Fibroblast of the aortic adventitia (primary cell): Measurements from ENCODE around the gene CAND1. TPM values are rescaled to one million over a fixed set of nuclear protein-coding genes. Genes with fewer than 3 reads are reported as not detected.

ENCODE experiments used
- DNase-seq: peaks from one replicate; pipeline ENCODE4 v3.0.0-alpha.2; 2010; ENCODE audit warnings: low read depth
- H3K4me3 ChIP-seq: 2 replicates; pipeline ENCODE4 v1.5.1; 2011; ENCODE audit warnings: low read depth, mild to moderate bottlenecking, control low read depth, low read length, moderate library complexity
- CTCF ChIP-seq: IDR thresholded peaks from 2 replicates; pipeline ENCODE4 v1.5.1; 2011; ENCODE audit warnings: mild to moderate bottlenecking, low read length, control low read depth, inconsistent platforms; ENCODE audit not compliant: insufficient read depth
- total RNA-seq: library from RNA; depleted of rRNA; stranded (reverse); fragments of >200 nt; gene quantifications from 2 replicates; pipeline ENCODE4 v1.2.3, GENCODE V29; 2012; ENCODE audit warnings: low replicate concordance

Gene CAND1
- total RNA-seq, 1 donor, result 119 TPM

DNA sequence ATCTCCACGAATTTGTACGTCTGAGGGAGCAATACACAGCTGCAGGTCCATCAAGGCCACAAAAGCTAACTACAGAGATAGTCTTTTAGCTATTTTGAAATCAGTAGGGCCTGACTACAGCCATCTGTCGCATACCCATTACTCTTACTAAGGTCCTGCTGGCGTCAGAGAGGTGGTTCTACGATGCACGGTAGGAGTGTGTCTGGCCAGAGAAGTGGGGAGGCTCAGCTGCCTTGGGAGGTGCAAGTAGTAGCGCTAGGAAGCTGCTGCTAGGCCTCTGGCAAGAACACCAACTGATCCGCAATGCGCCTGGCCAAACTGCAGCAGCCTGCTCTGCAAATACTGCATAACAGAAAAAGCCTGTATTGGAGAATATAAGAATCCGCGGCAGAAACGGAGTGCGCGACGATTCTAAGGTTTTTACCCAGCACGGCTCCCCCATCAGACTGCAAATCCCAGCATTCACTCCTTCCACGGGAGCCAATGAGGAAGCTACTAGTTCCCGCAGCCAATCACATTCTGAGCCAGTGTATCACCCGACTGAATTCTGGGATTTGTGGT lies 743 bp upstream of the CAND1 start:
- peak; percentile 100 for DNase-seq
- no peak for TF ChIP-seq CTCF
- H3K4me3 ChIP-seq, result peak overlapping the region; percentile 73

- peak overlapping the region; percentile 89 for H3K4me3 ChIP-seq
- DNase-seq, result peak; percentile 22
- TF ChIP-seq CTCF, result peak; percentile 3
Observed at GRCh38 chr12:67269633-67270573, 745 bp downstream of the CAND1 start.

DNA sequence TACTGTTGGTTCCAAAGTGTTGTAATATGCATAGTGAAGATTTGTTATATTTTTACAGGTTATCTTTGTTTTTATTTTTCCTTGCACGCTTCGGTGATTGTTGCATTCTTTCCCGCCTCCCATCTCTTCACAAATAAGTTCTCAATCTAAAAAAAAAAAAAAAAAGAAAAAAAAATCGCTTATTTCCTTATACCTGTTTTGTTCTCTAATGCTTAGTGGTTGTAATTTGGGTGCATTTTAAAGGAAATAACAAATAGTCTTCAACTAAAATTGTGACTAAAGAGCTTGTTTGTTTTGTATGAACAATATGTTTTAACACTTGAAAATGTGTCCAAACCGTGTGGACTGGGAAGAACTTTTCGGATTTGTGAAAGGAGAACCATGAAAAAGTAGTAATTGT lies 1.5 kb downstream of the CAND1 start:
- DNase-seq, result no peak

DNA sequence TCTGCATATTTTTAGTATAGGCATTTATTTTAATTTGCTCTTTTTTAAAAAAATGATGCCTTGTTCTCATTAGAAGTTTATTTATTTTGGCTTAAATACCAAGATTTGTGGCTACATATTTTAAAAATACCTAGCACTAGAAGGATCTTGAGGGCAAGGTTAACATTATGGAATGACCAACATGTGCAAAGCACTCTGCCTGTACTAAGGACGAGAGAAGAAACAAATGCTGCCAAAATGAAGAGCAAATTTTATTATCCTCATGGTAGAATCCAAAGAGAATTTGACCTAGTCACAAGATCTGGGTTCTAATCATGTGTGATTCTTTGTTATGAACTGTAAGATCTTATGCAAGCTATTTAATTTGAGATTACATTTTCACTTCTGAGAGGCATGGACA lies 2.8 kb downstream of the CAND1 start:
- H3K4me3 ChIP-seq, result peak overlapping the region; percentile 29
- DNase-seq, result peak; percentile 28
- TF ChIP-seq CTCF, result no peak

More for the DNA sequence above, 1.5 kb downstream of the CAND1 start:
- H3K4me3 ChIP-seq, result peak overlapping the region; percentile 89
- no peak for TF ChIP-seq CTCF

DNA sequence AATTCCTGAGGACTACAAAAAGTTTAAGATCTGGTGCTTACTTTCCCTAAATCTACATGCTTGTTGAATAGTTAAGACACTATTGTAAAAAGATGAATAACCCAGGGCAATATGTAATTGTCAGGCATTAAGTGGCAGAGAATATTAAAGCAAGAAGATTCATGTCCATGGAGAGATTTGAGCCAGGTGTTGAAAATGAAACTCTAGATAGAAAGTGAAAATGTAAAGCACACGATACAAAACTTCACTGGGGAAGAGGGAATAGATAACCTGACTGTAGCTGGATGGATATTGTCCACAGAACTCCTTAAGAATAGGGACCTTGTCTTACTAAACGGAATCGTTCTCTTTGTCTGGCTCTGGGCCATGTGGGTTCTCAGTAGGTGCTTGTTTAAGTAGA lies 5.0 kb downstream of the CAND1 start:
- no peak for DNase-seq
- H3K4me3 ChIP-seq, result no peak overlapping the region
- no peak for TF ChIP-seq CTCF

- no peak for TF ChIP-seq CTCF
- no peak for DNase-seq
- no peak overlapping the region for H3K4me3 ChIP-seq
Observed at GRCh38 chr12:67275380-67275913, 6.3 kb downstream of the CAND1 start.
